PFSK-1 (cell line): ENCODE data around the gene MEDAG. TPM values are rescaled to one million over a fixed set of nuclear protein-coding genes. Genes with fewer than 3 reads are reported as not detected.

Experiments
- FOXP2 ChIP-seq: optimal IDR thresholded peaks from 2 replicates; pipeline ENCODE3; 2011; ENCODE audit warnings: borderline replicate concordance, control low read depth, inconsistent platforms; ENCODE audit not compliant: insufficient read depth; ENCODE audit errors: extremely low read length, extremely low read depth
- POLR2AphosphoS5 ChIP-seq: IDR thresholded peaks from 2 replicates; pipeline ENCODE4 v1.6.1; 2012; ENCODE audit warnings: low read depth, mild to moderate bottlenecking, control low read depth, low read length, moderate library complexity
- SIN3A ChIP-seq: IDR thresholded peaks from 2 replicates; pipeline ENCODE4 v1.6.1; 2012; ENCODE audit warnings: mild to moderate bottlenecking, low read length, moderate library complexity, borderline replicate concordance; ENCODE audit not compliant: insufficient read depth
- TAF1 ChIP-seq: IDR thresholded peaks from 2 replicates; pipeline ENCODE4 v1.6.1; 2012; ENCODE audit warnings: low read length, control low read depth, borderline replicate concordance; ENCODE audit not compliant: insufficient read depth
- polyA plus RNA-seq: library from polyadenylated mRNA; unstranded; fragments of >200 nt; gene quantifications from one replicate; pipeline ENCODE4 v1.2.1, GENCODE V29; 2012; ENCODE audit warnings: low read depth, missing spikeins; ENCODE audit not compliant: insufficient read length
- TF ChIP-seq, protein P1 (sequence below), 2 experiments: IDR thresholded peaks; 2 replicates each; pipeline versions ENCODE4 v1.6.1 to v1.8.0; 2011 to 2012; ENCODE audit warnings: low read depth in 2 of 2, low read length in 2 of 2, control low read depth in 1 of 2, inconsistent platforms in 1 of 2, mild to moderate bottlenecking in 1 of 2, moderate library complexity in 1 of 2; ENCODE audit not compliant: insufficient read depth in 1 of 2

MEDAG gene
- not detected for polyA plus RNA-seq

GRCh38 chr13:30905932-30906383, at the start of gene MEDAG:
MEDAG (plus strand) TSS chr13:30906271; CDS start chr13:30906516, 245 bp downstream.
- TF ChIP-seq SIN3A (no peak), POLR2AphosphoS5 (no peak), TAF1 (no peak), FOXP2 (no peak)
- TF ChIP-seq, protein P1, sequence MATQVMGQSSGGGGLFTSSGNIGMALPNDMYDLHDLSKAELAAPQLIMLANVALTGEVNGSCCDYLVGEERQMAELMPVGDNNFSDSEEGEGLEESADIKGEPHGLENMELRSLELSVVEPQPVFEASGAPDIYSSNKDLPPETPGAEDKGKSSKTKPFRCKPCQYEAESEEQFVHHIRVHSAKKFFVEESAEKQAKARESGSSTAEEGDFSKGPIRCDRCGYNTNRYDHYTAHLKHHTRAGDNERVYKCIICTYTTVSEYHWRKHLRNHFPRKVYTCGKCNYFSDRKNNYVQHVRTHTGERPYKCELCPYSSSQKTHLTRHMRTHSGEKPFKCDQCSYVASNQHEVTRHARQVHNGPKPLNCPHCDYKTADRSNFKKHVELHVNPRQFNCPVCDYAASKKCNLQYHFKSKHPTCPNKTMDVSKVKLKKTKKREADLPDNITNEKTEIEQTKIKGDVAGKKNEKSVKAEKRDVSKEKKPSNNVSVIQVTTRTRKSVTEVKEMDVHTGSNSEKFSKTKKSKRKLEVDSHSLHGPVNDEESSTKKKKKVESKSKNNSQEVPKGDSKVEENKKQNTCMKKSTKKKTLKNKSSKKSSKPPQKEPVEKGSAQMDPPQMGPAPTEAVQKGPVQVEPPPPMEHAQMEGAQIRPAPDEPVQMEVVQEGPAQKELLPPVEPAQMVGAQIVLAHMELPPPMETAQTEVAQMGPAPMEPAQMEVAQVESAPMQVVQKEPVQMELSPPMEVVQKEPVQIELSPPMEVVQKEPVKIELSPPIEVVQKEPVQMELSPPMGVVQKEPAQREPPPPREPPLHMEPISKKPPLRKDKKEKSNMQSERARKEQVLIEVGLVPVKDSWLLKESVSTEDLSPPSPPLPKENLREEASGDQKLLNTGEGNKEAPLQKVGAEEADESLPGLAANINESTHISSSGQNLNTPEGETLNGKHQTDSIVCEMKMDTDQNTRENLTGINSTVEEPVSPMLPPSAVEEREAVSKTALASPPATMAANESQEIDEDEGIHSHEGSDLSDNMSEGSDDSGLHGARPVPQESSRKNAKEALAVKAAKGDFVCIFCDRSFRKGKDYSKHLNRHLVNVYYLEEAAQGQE (IDR thresholded peaks at IDR 0.05; ENCODE audit: insufficient read depth in 1 of 2, low read depth in 2 of 2, low read length in 2 of 2): no peak

- no peak for TF ChIP-seq TAF1
- TF ChIP-seq, protein P1 (IDR thresholded peaks at IDR 0.05; ENCODE audit: insufficient read depth in 1 of 2, low read depth in 2 of 2, low read length in 2 of 2): no peak
Observed at GRCh38 chr13:30857018-30857417, 49.1 kb upstream of the MEDAG start.

- TF ChIP-seq TAF1 (no peak), FOXP2 (no peak), POLR2AphosphoS5 (no peak), SIN3A (no peak)
- TF ChIP-seq, protein P1 (IDR thresholded peaks at IDR 0.05; ENCODE audit: insufficient read depth in 1 of 2, low read depth in 2 of 2, low read length in 2 of 2): no peak
Observed at GRCh38 chr13:30857636-30858035, 48.4 kb upstream of the MEDAG start.

GRCh38 chr13:30859326-30859725, 46.7 kb upstream of the MEDAG start:
- TF ChIP-seq, protein P1 (IDR thresholded peaks at IDR 0.05; ENCODE audit: insufficient read depth in 1 of 2, low read depth in 2 of 2, low read length in 2 of 2): no peak
- TF ChIP-seq FOXP2: no peak
- no peak for TF ChIP-seq SIN3A
- no peak for TF ChIP-seq POLR2AphosphoS5
- no peak for TF ChIP-seq TAF1

GRCh38 chr13:30861163-30861562, 44.9 kb upstream of the MEDAG start:
- TF ChIP-seq POLR2AphosphoS5 (no peak), SIN3A (no peak), TAF1 (no peak), FOXP2 (no peak)
- TF ChIP-seq, protein P1 (IDR thresholded peaks at IDR 0.05; ENCODE audit: insufficient read depth in 1 of 2, low read depth in 2 of 2, low read length in 2 of 2): no peak
